WI38 (cell line): Measurements from ENCODE around the gene SLC39A11.
"Not testable (repeated sequence)": the region's sequence is repeated elsewhere in the genome, so short reads cannot be mapped to it uniquely, and the experiment has no call there.

ENCODE experiments used
- H3K4me3 ChIP-seq: 2 replicates; pipeline ENCODE4 v1.5.1; 2011; ENCODE audit warnings: low read depth, mild to moderate bottlenecking, control low read depth, low read length
- TF ChIP-seq, protein P1 (sequence below): IDR thresholded peaks from 2 replicates; pipeline ENCODE4 v1.5.1; 2012; ENCODE audit warnings: low read depth, mild to moderate bottlenecking, control low read depth, low read length

The SLC39A11 gene

DNA sequence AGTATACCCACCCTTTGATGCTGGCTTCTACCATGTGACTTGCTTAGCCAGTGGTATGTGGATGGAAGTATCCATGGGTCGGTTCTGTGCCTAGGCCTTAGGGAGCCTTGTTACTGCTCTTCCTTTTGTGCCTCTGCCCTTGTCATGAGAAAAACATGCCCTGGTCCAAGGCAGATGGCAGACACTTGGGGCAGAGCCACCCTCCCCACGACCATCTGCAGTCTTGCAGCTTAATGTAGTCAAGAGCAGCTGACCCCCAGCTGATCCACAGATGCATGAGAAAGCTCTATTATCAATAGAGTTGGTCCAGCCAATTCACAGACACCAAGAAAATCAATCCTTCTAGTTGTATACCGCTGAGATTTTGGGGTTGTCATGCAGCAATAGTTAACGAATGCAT lies 95.7 kb downstream of the SLC39A11 start:
- TF ChIP-seq, protein P1, sequence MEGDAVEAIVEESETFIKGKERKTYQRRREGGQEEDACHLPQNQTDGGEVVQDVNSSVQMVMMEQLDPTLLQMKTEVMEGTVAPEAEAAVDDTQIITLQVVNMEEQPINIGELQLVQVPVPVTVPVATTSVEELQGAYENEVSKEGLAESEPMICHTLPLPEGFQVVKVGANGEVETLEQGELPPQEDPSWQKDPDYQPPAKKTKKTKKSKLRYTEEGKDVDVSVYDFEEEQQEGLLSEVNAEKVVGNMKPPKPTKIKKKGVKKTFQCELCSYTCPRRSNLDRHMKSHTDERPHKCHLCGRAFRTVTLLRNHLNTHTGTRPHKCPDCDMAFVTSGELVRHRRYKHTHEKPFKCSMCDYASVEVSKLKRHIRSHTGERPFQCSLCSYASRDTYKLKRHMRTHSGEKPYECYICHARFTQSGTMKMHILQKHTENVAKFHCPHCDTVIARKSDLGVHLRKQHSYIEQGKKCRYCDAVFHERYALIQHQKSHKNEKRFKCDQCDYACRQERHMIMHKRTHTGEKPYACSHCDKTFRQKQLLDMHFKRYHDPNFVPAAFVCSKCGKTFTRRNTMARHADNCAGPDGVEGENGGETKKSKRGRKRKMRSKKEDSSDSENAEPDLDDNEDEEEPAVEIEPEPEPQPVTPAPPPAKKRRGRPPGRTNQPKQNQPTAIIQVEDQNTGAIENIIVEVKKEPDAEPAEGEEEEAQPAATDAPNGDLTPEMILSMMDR = no peak
- H3K4me3 ChIP-seq = no peak overlapping the region

DNA sequence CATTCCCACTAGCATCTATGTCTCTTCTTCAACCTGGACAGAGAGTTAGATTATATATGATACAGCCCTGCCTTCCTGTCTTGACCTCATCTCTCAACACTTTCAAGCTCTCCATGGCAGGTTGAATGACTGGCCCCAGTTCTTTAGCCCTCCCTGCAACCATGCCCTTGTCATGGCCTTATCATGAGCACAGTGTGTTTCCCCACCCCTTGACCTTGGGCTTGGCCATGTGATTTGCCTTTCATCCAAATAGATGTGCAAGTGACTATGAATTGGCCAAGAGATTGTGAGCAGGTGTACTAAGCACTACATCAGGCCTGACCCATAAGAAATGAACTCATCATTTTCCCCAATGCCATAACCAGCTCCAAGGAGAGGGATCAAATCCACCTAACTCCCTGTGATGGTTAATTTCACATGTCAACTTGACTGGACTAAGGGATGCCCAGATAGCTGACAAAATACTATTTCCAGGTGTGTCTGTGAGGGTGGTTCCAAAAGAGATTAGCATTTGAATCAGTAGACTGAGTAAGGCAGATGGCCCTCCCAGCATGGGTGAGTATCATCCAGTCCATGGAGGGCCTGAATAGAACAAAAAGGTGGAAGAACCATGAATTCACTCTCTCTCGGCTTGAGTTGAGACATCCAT lies 97.4 kb downstream of the SLC39A11 start:
- TF ChIP-seq, protein P1 = no peak
- H3K4me3 ChIP-seq = no peak overlapping the region

DNA sequence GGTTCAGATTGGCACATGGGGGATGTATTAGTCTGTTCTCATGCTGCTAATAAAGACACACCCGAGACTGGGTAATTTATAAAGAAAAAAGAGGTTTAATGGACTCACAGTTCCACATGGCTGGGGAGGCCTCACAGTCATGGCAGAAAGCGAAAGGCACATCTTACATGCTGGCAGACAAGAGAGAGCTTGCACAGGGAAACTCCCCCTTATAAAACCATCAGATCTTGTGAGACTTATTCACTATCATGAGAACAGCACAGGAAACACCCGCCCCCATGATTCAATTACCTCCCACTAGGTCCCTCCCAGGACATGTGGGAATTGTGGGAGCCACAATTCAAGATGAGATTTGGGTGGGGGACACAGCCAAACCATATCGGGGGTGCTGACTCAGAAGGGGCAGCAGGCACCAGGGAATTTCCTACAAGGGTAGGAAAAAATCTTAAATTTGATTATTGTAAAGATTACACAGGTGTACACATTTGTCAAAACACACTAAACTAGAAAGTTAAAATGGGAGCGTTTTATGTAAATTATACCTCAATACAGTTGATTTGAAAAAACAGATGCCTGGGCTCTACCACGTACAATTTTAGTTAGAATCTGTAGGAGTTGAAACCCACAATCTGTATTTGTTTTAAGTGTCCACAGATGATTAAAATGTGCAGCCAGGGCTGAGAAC lies 99.6 kb downstream of the SLC39A11 start:
- not testable (repeated sequence) for H3K4me3 ChIP-seq

DNA sequence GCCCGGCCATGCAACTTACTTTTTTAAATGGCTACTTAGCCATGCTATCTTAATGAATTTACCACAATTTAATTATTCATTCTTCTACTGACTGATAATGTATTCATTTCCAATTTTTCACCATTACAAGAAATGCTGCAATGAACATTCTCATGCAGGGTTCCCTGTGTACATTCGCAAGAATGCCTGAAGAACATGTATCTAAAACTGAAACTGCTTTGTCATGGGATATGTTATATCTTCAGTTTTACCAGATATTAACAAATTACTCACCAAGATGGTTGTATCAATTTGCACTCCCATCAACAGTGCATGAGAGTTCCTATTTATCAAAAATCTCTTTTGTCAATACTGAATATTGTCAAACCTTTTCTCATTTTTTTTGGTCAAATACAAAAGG lies 100.8 kb downstream of the SLC39A11 start:
- H3K4me3 ChIP-seq = no peak overlapping the region
- TF ChIP-seq, protein P1 = no peak

DNA sequence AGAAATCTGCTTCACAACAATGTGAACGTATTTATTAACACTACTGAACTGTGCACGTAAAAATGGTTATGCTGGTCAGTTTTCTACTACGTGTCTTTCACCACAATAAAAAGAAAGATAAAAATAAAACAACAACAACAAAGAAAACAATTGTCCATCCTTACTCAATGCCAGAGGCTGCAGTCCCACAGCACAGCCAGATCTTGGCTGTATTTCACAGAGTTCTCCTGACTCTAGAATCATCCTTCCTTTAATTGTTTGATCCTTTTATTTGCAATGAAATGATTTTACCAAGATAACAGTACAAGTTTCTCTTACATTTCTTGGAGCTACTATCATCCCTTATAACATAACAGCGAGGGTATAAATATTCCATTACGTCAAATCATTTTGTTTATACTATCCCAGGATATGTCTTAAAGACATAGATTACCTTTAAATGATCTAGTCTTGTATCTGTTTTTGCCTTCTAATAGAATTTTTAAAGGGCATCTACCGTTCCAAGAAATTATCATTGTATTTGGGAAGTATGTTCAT lies 103.3 kb downstream of the SLC39A11 start:
- H3K4me3 ChIP-seq = no peak overlapping the region
- TF ChIP-seq, protein P1 = no peak

DNA sequence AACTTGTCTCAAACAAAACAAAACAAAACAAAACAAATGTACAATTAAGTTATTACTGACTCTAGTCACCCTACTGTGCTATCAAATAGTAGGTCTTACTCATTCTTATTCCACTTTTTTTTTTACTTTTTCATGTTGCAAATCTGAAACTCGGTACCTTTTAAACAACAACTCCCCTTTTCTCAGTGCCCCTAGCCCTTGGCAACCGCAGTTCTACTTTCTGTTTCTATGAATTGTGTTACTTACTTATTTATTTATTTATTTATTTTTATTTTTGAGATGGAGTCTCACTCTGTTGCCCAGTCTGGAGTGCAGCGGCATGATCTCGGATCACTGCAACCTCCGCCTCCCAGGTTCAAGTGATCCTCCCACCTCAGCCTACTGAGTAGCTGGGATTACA lies 104.0 kb downstream of the SLC39A11 start:
- H3K4me3 ChIP-seq = no peak overlapping the region
- TF ChIP-seq, protein P1 = no peak

DNA sequence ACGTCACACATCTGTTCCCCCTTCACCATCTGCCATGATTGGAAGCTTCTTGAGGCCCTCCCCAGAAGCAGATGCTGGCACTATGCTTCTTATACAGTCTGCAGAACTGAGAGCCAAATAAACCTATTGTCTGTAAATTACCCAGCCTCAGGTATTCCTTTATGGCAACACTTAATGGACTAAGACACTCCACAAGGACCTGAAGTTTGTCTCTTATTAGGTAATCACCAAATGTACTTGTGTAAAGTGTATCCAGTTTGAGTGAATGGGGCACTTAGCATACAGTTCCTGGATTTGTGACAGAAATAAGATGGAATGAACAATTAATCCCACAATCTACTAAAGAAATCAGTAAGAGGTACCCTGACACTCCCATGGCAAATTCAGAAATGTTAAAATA lies 105.3 kb downstream of the SLC39A11 start:
- TF ChIP-seq, protein P1 = no peak
- no peak overlapping the region for H3K4me3 ChIP-seq
